ENCODE data around the gene CENPN.

- TF ChIP-seq SIN3A (IDR thresholded peaks at IDR 0.05; ENCODE audit: borderline replicate concordance, insufficient read depth, low read length): no peak
- no peak for TF ChIP-seq FOXP2 (optimal IDR thresholded peaks at IDR 0.05; ENCODE audit: borderline replicate concordance, extremely low read depth, extremely low read length, insufficient read depth)
- no peak for TF ChIP-seq REST (IDR thresholded peaks at IDR 0.05; ENCODE audit: insufficient read depth in 1 of 2, low read depth in 2 of 2, low read length in 2 of 2)
- TF ChIP-seq TAF1 (IDR thresholded peaks at IDR 0.05; ENCODE audit: borderline replicate concordance, insufficient read depth, low read length): no peak
- no peak for TF ChIP-seq POLR2AphosphoS5 (IDR thresholded peaks at IDR 0.05; ENCODE audit: low read depth, low read length)
These were observed 69.6 kb downstream of the CENPN start for GRCh38 chr16:81076566-81077075.

Data from PFSK-1 (cell line).